HepG2 (cell line): ENCODE measurements around the gene FAM149A. TPM values are rescaled to one million over a fixed set of nuclear protein-coding genes. Genes with fewer than 3 reads are reported as not detected.

Source experiments
- ATAC-seq: fragments of 200-7000 bp; cut with Tn5 transposase; 3 replicates; pipeline ENCODE4 v1.9.1; 2020; ENCODE audit warnings: mild to moderate bottlenecking, moderate library complexity
- BruUV-seq: library from RNA; stranded (reverse); fragments of 400-500 nt; replicated peaks from 2 replicates; lab custom pipeline; 2021; lab: Mats Ljungman, UMichigan
- CTCF ChIA-PET: fragments of 300-600 bp; formaldehyde crosslinking; extraction: SDS; loops from one replicate; lab custom pipeline; 2021; ENCODE audit warnings: low total read pairs, inconsistent platforms, low intra/inter-chr PET ratio; lab: Yijun Ruan, JAX
- POLR2A ChIA-PET: fragments of 350-600 bp; sonication (Branson Sonifier 250); formaldehyde crosslinking; loops from one replicate; lab custom pipeline; 2020; ENCODE audit warnings: antibody characterized with exemption, inconsistent platforms; lab: Yijun Ruan, JAX
- DNase-seq: peaks from one replicate; pipeline ENCODE4 v3.0.0-alpha.2; 2015; ENCODE audit warnings: low spot score
- FAIRE-seq: peaks from 3 replicates; lab custom pipeline; 2011; peaks lifted over from hg19 to GRCh38; lab: Jason Lieb, UNC
- H2AFZ ChIP-seq: one replicate; pipeline ENCODE4 v1.6.1; 2011; ENCODE audit warnings: low read length, inconsistent platforms
- H3K27ac ChIP-seq: fragments of 300-600 bp; 3 replicates; pipeline ENCODE4 v1.8.0; 2011; ENCODE audit warnings: mixed run types, mild to moderate bottlenecking, mixed read lengths, low read length, inconsistent platforms; ENCODE audit not compliant: insufficient read depth; ENCODE audit errors: extremely low read length
- H3K27me3 ChIP-seq, 2 experiments: fragments of 200-600 bp in 1 of 2; 2 replicates in 1 of 2; 3 replicates in 1 of 2; pipeline versions ENCODE4 v1.6.0 to v1.8.0; 2011; ENCODE audit warnings: low read length in 2 of 2, mild to moderate bottlenecking in 2 of 2, moderate library complexity in 2 of 2, inconsistent platforms in 1 of 2; ENCODE audit not compliant: insufficient read depth in 2 of 2, control insufficient read depth in 1 of 2
- H3K36me3 ChIP-seq, 2 experiments: fragments of 200-600 bp in 1 of 2; replicated peaks in 1 of 2; 2 replicates in 1 of 2; 3 replicates in 1 of 2; pipeline versions ENCODE4 v1.5.1 to v1.8.0; 2011; ENCODE audit warnings: low read length in 2 of 2, inconsistent platforms in 1 of 2; ENCODE audit not compliant: insufficient read depth in 2 of 2, control insufficient read depth in 1 of 2
- H3K4me1 ChIP-seq: 2 replicates; pipeline ENCODE4 v1.5.1; 2012; ENCODE audit warnings: low read length, inconsistent platforms; ENCODE audit not compliant: insufficient read depth
- H3K4me2 ChIP-seq: 2 replicates; pipeline ENCODE4 v1.6.0; 2011; ENCODE audit warnings: low read depth, low read length, inconsistent platforms
- H3K4me3 ChIP-seq, 3 experiments: fragments of 200-600 bp in 1 of 3; sonication (generic), shearing (Covaris generic) in 1 of 3; replicated peaks in 1 of 3; 2 replicates each; pipeline ENCODE4 v1.5.1; 2011 to 2016; ENCODE audit warnings: low read length in 3 of 3, inconsistent platforms in 2 of 3, low read depth in 2 of 3, mild to moderate bottlenecking in 2 of 3, control low read depth in 1 of 3, mixed read lengths in 1 of 3; ENCODE audit not compliant: insufficient read depth in 1 of 3
- H3K79me2 ChIP-seq: one replicate; pipeline ENCODE4 v1.6.1; 2011; ENCODE audit warnings: low read length, inconsistent platforms; ENCODE audit not compliant: insufficient read depth
- H3K9ac ChIP-seq: 2 replicates; pipeline ENCODE4 v1.6.0; 2011; ENCODE audit warnings: mild to moderate bottlenecking, low read depth, low read length, inconsistent platforms; ENCODE audit not compliant: insufficient read depth
- H3K9me3 ChIP-seq: 2 replicates; pipeline ENCODE4 v1.5.1; 2012; ENCODE audit warnings: mild to moderate bottlenecking, low read length
- H4K20me1 ChIP-seq: 2 replicates; pipeline ENCODE4 v1.6.0; 2011; ENCODE audit warnings: inconsistent platforms, mild to moderate bottlenecking, low read length, moderate library complexity; ENCODE audit not compliant: insufficient read depth
- CBX1 ChIP-seq: IDR thresholded peaks from one replicate; pipeline ENCODE4 v1.6.1; 2016; ENCODE audit warnings: antibody characterized with exemption, low read depth
- HNRNPLL ChIP-seq: fragments of 200-400 bp; formaldehyde crosslinking; IDR thresholded peaks from 2 replicates; pipeline ENCODE4 v1.6.1; 2017; ENCODE audit warnings: mild to moderate bottlenecking, low read depth, low read length; ENCODE audit not compliant: poor library complexity, severe bottlenecking
- TOE1 ChIP-seq: sonication (generic); formaldehyde crosslinking; IDR thresholded peaks from 2 replicates; pipeline ENCODE4 v1.4.0; 2020; ENCODE audit warnings: mild to moderate bottlenecking, missing genetic modification reagents
- ZBTB49 ChIP-seq: sonication (generic); formaldehyde crosslinking; IDR thresholded peaks from 2 replicates; pipeline ENCODE4 v1.4.0; 2020; ENCODE audit warnings: missing genetic modification reagents, borderline replicate concordance
- ZNF670 ChIP-seq: sonication (generic); formaldehyde crosslinking; IDR thresholded peaks from 2 replicates; pipeline ENCODE4 v1.8.0; 2022; ENCODE audit warnings: mild to moderate bottlenecking, missing genetic modification reagents, borderline replicate concordance
- ZNF761 ChIP-seq: sonication (generic); formaldehyde crosslinking; conservative IDR thresholded peaks from 2 replicates; pipeline ENCODE4 v1.4.0; 2020; ENCODE audit warnings: mild to moderate bottlenecking, missing genetic modification reagents
- ZSCAN25 ChIP-seq: sonication (generic); formaldehyde crosslinking; IDR thresholded peaks from 2 replicates; pipeline ENCODE4 v1.8.0; 2022; ENCODE audit warnings: mild to moderate bottlenecking, missing genetic modification reagents
- WGBS: methylation state at CpG from one replicate; pipeline ENCODE4 v1.1.6; 2017; ENCODE audit warnings: low lambda C conversion rate; 5-methylcytosine and 5-hydroxymethylcytosine counted together
- in situ Hi-C: cut with HindIII; loops from 2 replicates; pipeline ENCODE4 v1.10.0; 2017; ENCODE audit warnings: low pct_unique_long_range_greater_than_20kb; ENCODE audit not compliant: extremely low pct_ligation_motif_present
- intact Hi-C: fragments of 100-400 bp; cut with micrococcal nuclease; formaldehyde crosslinking; loops from one replicate; pipeline ENCODE4 v1.10.0; 2022; ENCODE audit not compliant: unreplicated experiment
- polyA plus RNA-seq, 8 experiments: library from polyadenylated mRNA; depleted of rRNA in 3 of 8; stranded (reverse) in 7 of 8; unstranded in 1 of 8; fragments of >200 nt; fragmentation: Illumina TruSeq in 4 of 8; extraction: Trizol in 4 of 8; gene quantifications; 2 replicates each; pipeline versions ENCODE4 v1.2.1 to v1.2.3, GENCODE V29; 2011 to 2016; ENCODE audit warnings: low read depth in 4 of 8, missing spikeins in 1 of 8, mixed read lengths in 1 of 8; ENCODE audit not compliant: insufficient read depth in 1 of 8
- total RNA-seq, 5 experiments: library from RNA; depleted of rRNA; stranded (reverse); fragments of >200 nt; fragmentation: Illumina TruSeq; extraction: Trizol; gene quantifications; 2 replicates each; pipeline ENCODE4 v1.2.3, GENCODE V29; 2016; ENCODE audit warnings: low read depth in 1 of 5

Gene FAM149A
- total and polyA plus RNA-seq, 2 of the 13 experiments (the other 11 are each of a cell fraction or from before 2014, with no cell fraction given) = not detected

GRCh38 chr4:186203406-186203805, 98.9 kb downstream of the FAM149A start (continued):
- no peak for TF ChIP-seq ZBTB49 (CRISPR knock-in tag)
- no peak for TF ChIP-seq TOE1
- TF ChIP-seq ZNF670 (CRISPR knock-in tag) = no peak
- no peak for TF ChIP-seq CBX1
- TF ChIP-seq ZNF761 (CRISPR knock-in tag) = no peak

- FAIRE-seq (no peak), ATAC-seq (no peak), DNase-seq (no peak)
- H3K9ac ChIP-seq = no peak overlapping the region
- intact Hi-C loops = loop anchor here (5.0 kb wide), 1 partner anchor 137 kb away; the partner anchor contains the start of gene TLR3
- TF ChIP-seq HNRNPLL (peak; percentile 58), ZSCAN25 (CRISPR knock-in tag) (no peak)
- H3K27ac ChIP-seq = no peak overlapping the region
- H3K79me2 ChIP-seq = no peaks in the 10 kb centered on the region
- H3K27me3 ChIP-seq = no peaks in the 10 kb centered on the region
- H4K20me1 ChIP-seq = no peaks in the 10 kb centered on the region
- H3K36me3 ChIP-seq = no peaks in the 10 kb centered on the region
- H3K4me3 ChIP-seq = no peak overlapping the region
- BruUV-seq = no TSS peak
- H3K4me2 ChIP-seq = no peak overlapping the region
- WGBS = 96% methylated on average over 45 of the region's 45 CpGs
- H3K4me1 ChIP-seq = 0 out of 2 replicates have a peak, but pooled peaks cover 5% of the 10 kb centered on the region
- ChIA-PET POLR2A (interaction anchor here (1.1 kb wide), 1 partner anchor 61 kb away, joined by 3 read pairs; no protein-coding TSS in a partner anchor), CTCF (no interaction called here)
- no peak overlapping the region for H2AFZ ChIP-seq
- H3K9me3 ChIP-seq = peaks cover 5% of the 10 kb centered on the region; the same call in 1 of the 2 replicates
- in situ Hi-C loops = no loop called here
Observed at GRCh38 chr4:186204103-186204559, 99.6 kb downstream of the FAM149A start.
